Body of pancreas (tissue), 4 donors: ENCODE measurements around the gene BTN3A1.

ENCODE experiments used
- POLR2A ChIP-seq, 3 donors: fragments of 450-650 bp; IDR thresholded peaks; one replicate each; pipeline ENCODE4 v1.6.1; 2016; ENCODE audit warnings: antibody characterized with exemption in 3 of 3, mild to moderate bottlenecking in 2 of 3
- TF ChIP-seq, protein P1 (sequence below), 7 experiments: fragments of 450-650 bp in 4 of 7; fragments of 200-600 bp in 3 of 7; sonication (generic) in 3 of 7; IDR thresholded peaks; one replicate each; pipeline ENCODE4 v1.5.1; 2016 to 2019; ENCODE audit warnings: antibody characterized with exemption in 7 of 7

DNA sequence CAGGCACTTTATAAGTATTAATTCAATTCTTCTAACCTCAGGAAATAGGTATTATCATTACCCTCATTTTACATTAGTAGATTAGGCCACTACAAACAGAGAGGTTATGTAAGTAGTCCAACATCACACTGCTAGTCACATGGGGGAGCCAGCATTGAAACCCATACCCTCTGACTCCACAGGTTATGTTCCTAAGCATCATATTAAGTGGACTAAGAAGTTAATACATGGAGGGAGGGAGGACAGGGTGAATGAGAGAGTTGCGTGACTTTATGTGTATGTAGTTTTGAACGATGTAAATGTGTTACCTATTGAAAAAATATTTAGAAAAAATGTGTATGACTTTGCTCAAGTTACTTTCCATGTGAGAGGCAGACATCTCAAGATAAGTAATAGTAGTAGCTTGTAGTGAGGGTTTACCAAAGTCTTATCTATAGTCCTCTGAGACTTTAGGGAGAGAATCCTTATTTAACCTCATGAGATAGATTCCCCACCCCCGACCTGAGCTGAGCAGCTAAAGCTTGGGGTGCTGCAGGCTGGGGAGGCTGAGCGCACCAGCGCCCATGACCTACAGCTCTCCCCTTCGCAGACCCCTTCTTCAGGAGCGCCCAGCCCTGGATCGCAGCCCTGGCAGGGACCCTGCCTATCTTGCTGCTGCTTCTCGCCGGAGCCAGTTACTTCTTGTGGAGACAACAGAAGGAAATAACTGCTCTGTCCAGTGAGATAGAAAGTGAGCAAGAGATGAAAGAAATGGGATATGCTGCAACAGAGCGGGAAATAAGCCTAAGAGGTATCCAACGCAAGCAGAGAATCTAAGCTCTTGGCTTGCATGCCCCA, 29.5 kb upstream of the BTN3A1 start:
- TF ChIP-seq, protein P1, sequence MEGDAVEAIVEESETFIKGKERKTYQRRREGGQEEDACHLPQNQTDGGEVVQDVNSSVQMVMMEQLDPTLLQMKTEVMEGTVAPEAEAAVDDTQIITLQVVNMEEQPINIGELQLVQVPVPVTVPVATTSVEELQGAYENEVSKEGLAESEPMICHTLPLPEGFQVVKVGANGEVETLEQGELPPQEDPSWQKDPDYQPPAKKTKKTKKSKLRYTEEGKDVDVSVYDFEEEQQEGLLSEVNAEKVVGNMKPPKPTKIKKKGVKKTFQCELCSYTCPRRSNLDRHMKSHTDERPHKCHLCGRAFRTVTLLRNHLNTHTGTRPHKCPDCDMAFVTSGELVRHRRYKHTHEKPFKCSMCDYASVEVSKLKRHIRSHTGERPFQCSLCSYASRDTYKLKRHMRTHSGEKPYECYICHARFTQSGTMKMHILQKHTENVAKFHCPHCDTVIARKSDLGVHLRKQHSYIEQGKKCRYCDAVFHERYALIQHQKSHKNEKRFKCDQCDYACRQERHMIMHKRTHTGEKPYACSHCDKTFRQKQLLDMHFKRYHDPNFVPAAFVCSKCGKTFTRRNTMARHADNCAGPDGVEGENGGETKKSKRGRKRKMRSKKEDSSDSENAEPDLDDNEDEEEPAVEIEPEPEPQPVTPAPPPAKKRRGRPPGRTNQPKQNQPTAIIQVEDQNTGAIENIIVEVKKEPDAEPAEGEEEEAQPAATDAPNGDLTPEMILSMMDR (IDR thresholded peaks at IDR 0.05): no peak
- no peak for TF ChIP-seq POLR2A (IDR thresholded peaks at IDR 0.05)
